Fibroblast of villous mesenchyme (primary cell): ENCODE measurements around the gene TALDO1. TPM values are rescaled to one million over a fixed set of nuclear protein-coding genes. Genes with fewer than 3 reads are reported as not detected.

Experiments used
- DNase-seq: peaks from one replicate; pipeline ENCODE4 v3.0.0-alpha.2; 2010; ENCODE audit warnings: low read depth
- H3K4me3 ChIP-seq: 2 replicates; pipeline ENCODE4 v1.5.1; 2011; ENCODE audit warnings: low read depth, mild to moderate bottlenecking, low read length
- CTCF ChIP-seq: IDR thresholded peaks from 2 replicates; pipeline ENCODE4 v1.5.1; 2012; ENCODE audit warnings: low read depth, mild to moderate bottlenecking, low read length; ENCODE audit not compliant: insufficient read depth
- total RNA-seq: library from RNA; depleted of rRNA; stranded (reverse); fragments of >200 nt; gene quantifications from 2 replicates; pipeline ENCODE4 v1.2.3, GENCODE V29; 2012

The TALDO1 gene
- total RNA-seq, 1 donor, result 148 TPM

GRCh38 chr11:772429-773390 is 25.4 kb downstream of the TALDO1 start:
- no peak overlapping the region for H3K4me3 ChIP-seq
- TF ChIP-seq CTCF, result no peak
- DNase-seq, result no peak

- no peak overlapping the region for H3K4me3 ChIP-seq
- DNase-seq, result no peak
- no peak for TF ChIP-seq CTCF
Measured at GRCh38 chr11:773425-773824, 26.2 kb downstream of the TALDO1 start.

- TF ChIP-seq CTCF, result no peak
Measured at GRCh38 chr11:773830-774229, 26.6 kb downstream of the TALDO1 start.

GRCh38 chr11:774873-775592 is 27.8 kb downstream of the TALDO1 start:
- peak overlapping the region; percentile 77 for H3K4me3 ChIP-seq
- TF ChIP-seq CTCF, result no peak
- DNase-seq, result no peak

More at GRCh38 chr11:773830-774229, 26.6 kb downstream of the TALDO1 start:
- DNase-seq, result no peak
- no peak overlapping the region for H3K4me3 ChIP-seq

GRCh38 chr11:776263-776560 is 28.9 kb downstream of the TALDO1 start:
- no peak for TF ChIP-seq CTCF

GRCh38 chr11:776561-777287 is 29.5 kb downstream of the TALDO1 start:
- no peak for TF ChIP-seq CTCF

More at GRCh38 chr11:776263-776560, 28.9 kb downstream of the TALDO1 start:
- no peak for DNase-seq
- H3K4me3 ChIP-seq, result peak overlapping the region; percentile 77

More at GRCh38 chr11:776561-777287, 29.5 kb downstream of the TALDO1 start:
- peak; percentile 36 for DNase-seq
- H3K4me3 ChIP-seq, result peak overlapping the region; percentile 77
